HG03457 (cell line): Measurements from ENCODE around the gene TANGO6.

Source experiments
- ATAC-seq: cut with Tn5 transposase; IDR thresholded peaks from one replicate; pipeline ENCODE4 v1.9.1; 2021; ENCODE audit warnings: moderate number of reproducible peaks; ENCODE audit not compliant: unreplicated experiment

TANGO6 gene

DNA sequence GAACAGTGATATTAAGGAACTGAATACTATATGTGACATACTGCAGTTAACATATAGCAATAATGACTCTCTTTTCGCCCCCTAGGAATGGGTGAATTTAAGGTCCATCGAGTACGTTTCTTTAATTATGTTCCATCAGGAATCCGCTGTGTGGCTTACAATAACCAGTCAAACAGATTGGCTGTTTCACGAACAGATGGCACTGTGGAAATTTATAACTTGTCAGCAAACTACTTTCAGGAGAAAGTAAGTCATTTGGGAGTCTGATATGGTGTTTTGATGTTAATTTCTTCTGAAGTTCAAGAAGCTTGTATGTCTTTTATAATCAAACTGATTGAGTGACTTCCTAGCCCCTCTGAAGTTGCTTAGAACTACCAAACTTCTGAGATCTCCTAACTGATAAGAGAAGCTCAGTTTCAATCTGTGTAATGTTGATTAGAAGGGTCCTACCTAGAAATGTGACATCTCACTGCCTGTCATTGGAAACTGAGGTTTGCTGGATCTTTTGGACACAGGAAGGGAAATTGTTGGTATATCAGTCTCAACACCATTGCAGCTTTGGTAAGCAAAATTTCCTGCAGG is 290.1 kb downstream of the TANGO6 start:
- ATAC-seq, result no peak
